IMR-90 (cell line): ENCODE data around the gene CCDC88B. TPM values are rescaled to one million over a fixed set of nuclear protein-coding genes. Genes with fewer than 3 reads are reported as not detected.

ENCODE experiments used
- ATAC-seq: fragments of 200-7000 bp; cut with Tn5 transposase; 2 replicates; pipeline ENCODE4 v1.9.1; 2020; ENCODE audit warnings: low read depth, mild to moderate bottlenecking, moderate library complexity
- BruUV-seq: library from RNA; stranded (reverse); fragments of 400-500 nt; replicated peaks from 2 replicates; lab custom pipeline; 2021; lab: Mats Ljungman, UMichigan
- CTCF ChIA-PET: fragments of 300-600 bp; formaldehyde crosslinking; extraction: SDS; loops from one replicate; lab custom pipeline; 2021; ENCODE audit warnings: antibody characterized with exemption; lab: Yijun Ruan, JAX
- POLR2A ChIA-PET: fragments of 300-600 bp; sonication (Branson Sonifier 250); formaldehyde crosslinking; loops from one replicate; lab custom pipeline; 2022; ENCODE audit warnings: antibody characterized with exemption; ENCODE audit not compliant: unreplicated experiment; lab: Charles Lee
- DNase-seq: peaks from one replicate; pipeline ENCODE4 v3.0.0; 2013
- H2AFZ ChIP-seq: replicated peaks from 2 replicates; pipeline ENCODE3; 2013; ENCODE audit warnings: low read length, mild to moderate bottlenecking; ENCODE audit not compliant: poor library complexity
- H2AK5ac ChIP-seq: 2 replicates; pipeline ENCODE4 v1.6.1; 2013; ENCODE audit warnings: low read depth, low read length, inconsistent platforms
- H2AK9ac ChIP-seq: replicated peaks from 2 replicates; pipeline ENCODE3; 2013; ENCODE audit warnings: mild to moderate bottlenecking, low read depth, low read length, moderate library complexity; ENCODE audit not compliant: poor library complexity
- H2BK120ac ChIP-seq: 2 replicates; pipeline ENCODE4 v1.6.1; 2013; ENCODE audit warnings: low read depth, low read length, inconsistent platforms
- H2BK15ac ChIP-seq: 3 replicates; pipeline ENCODE4 v1.6.1; 2013; ENCODE audit warnings: low read depth, low read length, inconsistent platforms
- H2BK20ac ChIP-seq: 2 replicates; pipeline ENCODE4 v1.6.1; 2013; ENCODE audit warnings: low read depth, mild to moderate bottlenecking, inconsistent platforms, low read length, moderate library complexity
- H2BK5ac ChIP-seq: 2 replicates; pipeline ENCODE4 v1.6.1; 2013; ENCODE audit warnings: mild to moderate bottlenecking, low read depth, low read length, inconsistent platforms; ENCODE audit not compliant: poor library complexity, severe bottlenecking
- H3K14ac ChIP-seq: replicated peaks from 2 replicates; pipeline ENCODE4 v1.6.1; 2013; ENCODE audit warnings: low read depth, low read length, inconsistent platforms
- H3K18ac ChIP-seq: 2 replicates; pipeline ENCODE4 v1.6.1; 2013; ENCODE audit warnings: low read depth, low read length, control low read depth
- H3K23ac ChIP-seq: 2 replicates; pipeline ENCODE4 v1.6.1; 2013; ENCODE audit warnings: low read depth, low read length, inconsistent platforms
- H3K27ac ChIP-seq: 2 replicates; pipeline ENCODE4 v1.5.1; 2013; ENCODE audit warnings: mild to moderate bottlenecking, control low read depth, low read length; ENCODE audit not compliant: insufficient read depth
- H3K27me3 ChIP-seq: 2 replicates; pipeline ENCODE4 v1.6.1; 2013; ENCODE audit warnings: low read length; ENCODE audit not compliant: control insufficient read depth, insufficient read depth
- H3K36me3 ChIP-seq: 2 replicates; pipeline ENCODE4 v1.6.1; 2013; ENCODE audit warnings: low read length, mixed read lengths; ENCODE audit not compliant: control insufficient read depth, insufficient read depth
- H3K4ac ChIP-seq: 2 replicates; pipeline ENCODE4 v1.6.1; 2013; ENCODE audit warnings: low read depth, low read length, inconsistent platforms
- H3K4me1 ChIP-seq: 2 replicates; pipeline ENCODE4 v1.6.1; 2013; ENCODE audit warnings: low read length, mixed read lengths; ENCODE audit not compliant: control insufficient read depth, insufficient read depth
- H3K4me2 ChIP-seq: 2 replicates; pipeline ENCODE4 v1.6.1; 2013; ENCODE audit warnings: low read depth, mild to moderate bottlenecking, control low read depth, low read length, moderate library complexity
- H3K4me3 ChIP-seq: 2 replicates; pipeline ENCODE4 v1.5.1; 2013; ENCODE audit warnings: low read depth, mild to moderate bottlenecking, control low read depth, low read length, moderate library complexity; ENCODE audit not compliant: insufficient read depth
- H3K56ac ChIP-seq: 2 replicates; pipeline ENCODE4 v1.6.1; 2013; ENCODE audit warnings: low read length, inconsistent platforms; ENCODE audit not compliant: insufficient read depth; ENCODE audit errors: extremely low read depth
- H3K79me1 ChIP-seq, 2 experiments: 2 replicates each; pipeline ENCODE4 v1.6.1; 2013; ENCODE audit warnings: low read length in 2 of 2, inconsistent platforms in 1 of 2, low read depth in 1 of 2
- H3K9ac ChIP-seq: 2 replicates; pipeline ENCODE4 v1.6.1; 2013; ENCODE audit warnings: low read depth, low read length, control low read depth
- H3K9me1 ChIP-seq: 2 replicates; pipeline ENCODE4 v1.6.1; 2013; ENCODE audit warnings: low read length, inconsistent platforms; ENCODE audit not compliant: insufficient read depth
- H3K9me3 ChIP-seq: 2 replicates; pipeline ENCODE4 v1.6.1; 2013; ENCODE audit warnings: low read length; ENCODE audit not compliant: control insufficient read depth, insufficient read depth
- H4K20me1 ChIP-seq: 2 replicates; pipeline ENCODE4 v1.6.1; 2013; ENCODE audit warnings: low read length, inconsistent platforms; ENCODE audit not compliant: insufficient read depth
- H4K5ac ChIP-seq: 2 replicates; pipeline ENCODE4 v1.6.1; 2013; ENCODE audit warnings: mild to moderate bottlenecking, low read depth, low read length, control low read depth
- H4K8ac ChIP-seq, 2 experiments: 2 replicates each; pipeline ENCODE4 v1.6.1; 2013; ENCODE audit warnings: low read depth in 2 of 2, low read length in 2 of 2, control low read depth in 1 of 2, inconsistent platforms in 1 of 2
- H4K91ac ChIP-seq: 2 replicates; pipeline ENCODE4 v1.6.1; 2013; ENCODE audit warnings: low read depth, low read length, inconsistent platforms; ENCODE audit not compliant: insufficient read depth
- BHLHE40 ChIP-seq: fragments of 150-350 bp; IDR thresholded peaks from 2 replicates; pipeline ENCODE4 v1.6.1; 2016; ENCODE audit warnings: mild to moderate bottlenecking, low read depth, low read length
- ELK1 ChIP-seq: fragments of 150-350 bp; IDR thresholded peaks from 2 replicates; pipeline ENCODE4 v1.6.1; 2016; ENCODE audit warnings: low read depth, mild to moderate bottlenecking, low read length, moderate library complexity, borderline replicate concordance
- FOS ChIP-seq: fragments of 150-350 bp; IDR thresholded peaks from 2 replicates; pipeline ENCODE4 v1.6.1; 2016; ENCODE audit warnings: low read depth, low read length
- MAFK ChIP-seq: IDR thresholded peaks from 2 replicates; pipeline ENCODE4 v1.6.1; 2012; ENCODE audit warnings: low read depth, low read length, improper control_type of control experiment
- MAZ ChIP-seq: IDR thresholded peaks from 2 replicates; pipeline ENCODE4 v1.6.1; 2012; ENCODE audit warnings: low read depth, mild to moderate bottlenecking, low read length, improper control_type of control experiment, moderate library complexity, borderline replicate concordance
- MXI1 ChIP-seq: IDR thresholded peaks from 2 replicates; pipeline ENCODE4 v1.6.1; 2012; ENCODE audit warnings: low read depth, mild to moderate bottlenecking, low read length, moderate library complexity, borderline replicate concordance
- NFE2L2 ChIP-seq: fragments of 150-350 bp; IDR thresholded peaks from 2 replicates; pipeline ENCODE4 v1.6.1; 2016; ENCODE audit warnings: low read depth, mild to moderate bottlenecking, low read length
- POLR2A ChIP-seq: IDR thresholded peaks from 2 replicates; pipeline ENCODE4 v1.6.1; 2012; ENCODE audit warnings: mild to moderate bottlenecking, low read depth, low read length
- RCOR1 ChIP-seq: IDR thresholded peaks from 2 replicates; pipeline ENCODE4 v1.6.1; 2012; ENCODE audit warnings: mild to moderate bottlenecking, low read length, improper control_type of control experiment; ENCODE audit not compliant: insufficient replicate concordance
- RFX5 ChIP-seq: IDR thresholded peaks from 2 replicates; pipeline ENCODE4 v1.8.0; 2012; ENCODE audit warnings: low read depth, mild to moderate bottlenecking, low read length, moderate library complexity
- SMC3 ChIP-seq: fragments of 150-350 bp; IDR thresholded peaks from 2 replicates; pipeline ENCODE4 v1.6.1; 2016; ENCODE audit warnings: low read depth, mild to moderate bottlenecking, antibody characterized with exemption, low read length, moderate library complexity
- WGBS, 2 experiments: methylation state at CpG; one replicate each; pipeline versions ENCODE4 v1.1.5 to v1.1.7; 2013; ENCODE audit warnings: missing lambda C conversion rate in 2 of 2; ENCODE audit not compliant: insufficient read length in 1 of 2; ENCODE audit errors: extremely low coverage in 2 of 2; 5-methylcytosine and 5-hydroxymethylcytosine counted together
- dilution Hi-C: fragments of 300-500 bp; cut with HindIII; formaldehyde crosslinking; loops from one replicate; pipeline ENCODE4 v1.14.3; 2018; ENCODE audit warnings: low sequenced_read_pairs; ENCODE audit not compliant: unreplicated experiment
- in situ Hi-C: fragments of 300-500 bp; cut with MboI; formaldehyde crosslinking; loops from 3 replicates; pipeline ENCODE4 v1.14.3; 2019; ENCODE audit warnings: low sequenced_read_pairs, inconsistent platforms, mixed read lengths
- intact Hi-C: fragments of 100-400 bp; cut with micrococcal nuclease; formaldehyde crosslinking; loops from 2 replicates; pipeline ENCODE4 v1.10.0; 2022
- polyA plus RNA-seq, 3 experiments: library from polyadenylated mRNA; depleted of rRNA; stranded (reverse); fragments of >200 nt; gene quantifications; 2 replicates each; pipeline ENCODE4 v1.2.3, GENCODE V29; 2012; ENCODE audit warnings: low replicate concordance in 1 of 3
- total RNA-seq: library from RNA; depleted of rRNA; stranded (reverse); fragments of >200 nt; gene quantifications from 2 replicates; pipeline ENCODE4 v1.2.3, GENCODE V29; 2012
- TF ChIP-seq, protein P1 (sequence below): conservative IDR thresholded peaks from 2 replicates; pipeline ENCODE4 v1.5.1; 2012; ENCODE audit warnings: mild to moderate bottlenecking, low read depth, low read length, improper control_type of control experiment

CCDC88B gene
- total and polyA plus RNA-seq, 2 of the 4 experiments (the other 2 are of a cell fraction), result 1.3 to 2.5 TPM

DNA sequence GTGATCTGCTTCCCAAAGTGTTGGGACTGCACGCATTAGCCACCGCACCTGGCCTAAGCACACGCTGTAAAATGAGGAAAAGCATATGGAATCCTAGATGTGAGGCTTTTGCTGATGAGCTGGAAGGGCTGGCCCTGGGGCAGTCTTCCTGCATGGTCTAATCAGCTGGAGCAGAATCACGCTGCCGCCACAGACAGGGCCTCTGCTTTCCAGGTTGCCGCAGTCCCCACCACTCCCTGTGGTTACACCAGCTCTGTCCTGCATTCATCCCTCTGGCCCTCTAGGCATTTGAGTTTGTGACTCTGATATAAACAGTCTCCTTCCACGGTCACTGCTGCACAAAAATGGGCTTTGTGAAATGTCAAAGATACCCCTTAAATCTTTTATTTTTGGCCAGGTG lies 36.1 kb downstream of the CCDC88B start:
- Histone ChIP-seq H3K56ac (no peak overlapping the region), H4K8ac (no peak overlapping the region), H3K23ac (no peak overlapping the region), H3K14ac (no peak overlapping the region), H4K91ac (no peak overlapping the region), H2BK5ac (no peak overlapping the region), H2AFZ (no peak overlapping the region), H2BK15ac (no peak overlapping the region), H3K27me3 (peaks cover 11% of the 10 kb centered on the region), H2BK20ac (no peak overlapping the region), H3K18ac (no peak overlapping the region), H3K9me3 (no peaks in the 10 kb centered on the region; the same call in 1 of the 2 replicates), H4K5ac (no peak overlapping the region), H3K36me3 (peaks cover 3% of the 10 kb centered on the region; the same call in 1 of the 2 replicates), H3K27ac (no peak overlapping the region), H4K20me1 (no peaks in the 10 kb centered on the region), H3K9ac (no peak overlapping the region), H3K9me1 (0 out of 2 replicates have a peak, but pooled peaks cover 3% of the 10 kb centered on the region), H2BK120ac (no peak overlapping the region), H3K4me2 (no peak overlapping the region), H3K4ac (no peak overlapping the region), H3K4me1 (no peaks in the 10 kb centered on the region), H2AK5ac (no peak overlapping the region), H3K79me1 (no peaks in the 10 kb centered on the region), H3K4me3 (no peak overlapping the region), H2AK9ac (no peak overlapping the region)
- no peak for DNase-seq
- 80% methylated on average over 4 of the region's 7 CpGs; no CpG with 5 or more reads in 1 of the 2 experiments for WGBS, 2 experiments
- dilution Hi-C loops, result no loop called here
- POLR2A ChIA-PET, result no interaction called here
- no TSS peak for BruUV-seq
- TF ChIP-seq RFX5, result no peak
- TF ChIP-seq MXI1, result no peak
- no peak for TF ChIP-seq POLR2A
- TF ChIP-seq, protein P1, sequence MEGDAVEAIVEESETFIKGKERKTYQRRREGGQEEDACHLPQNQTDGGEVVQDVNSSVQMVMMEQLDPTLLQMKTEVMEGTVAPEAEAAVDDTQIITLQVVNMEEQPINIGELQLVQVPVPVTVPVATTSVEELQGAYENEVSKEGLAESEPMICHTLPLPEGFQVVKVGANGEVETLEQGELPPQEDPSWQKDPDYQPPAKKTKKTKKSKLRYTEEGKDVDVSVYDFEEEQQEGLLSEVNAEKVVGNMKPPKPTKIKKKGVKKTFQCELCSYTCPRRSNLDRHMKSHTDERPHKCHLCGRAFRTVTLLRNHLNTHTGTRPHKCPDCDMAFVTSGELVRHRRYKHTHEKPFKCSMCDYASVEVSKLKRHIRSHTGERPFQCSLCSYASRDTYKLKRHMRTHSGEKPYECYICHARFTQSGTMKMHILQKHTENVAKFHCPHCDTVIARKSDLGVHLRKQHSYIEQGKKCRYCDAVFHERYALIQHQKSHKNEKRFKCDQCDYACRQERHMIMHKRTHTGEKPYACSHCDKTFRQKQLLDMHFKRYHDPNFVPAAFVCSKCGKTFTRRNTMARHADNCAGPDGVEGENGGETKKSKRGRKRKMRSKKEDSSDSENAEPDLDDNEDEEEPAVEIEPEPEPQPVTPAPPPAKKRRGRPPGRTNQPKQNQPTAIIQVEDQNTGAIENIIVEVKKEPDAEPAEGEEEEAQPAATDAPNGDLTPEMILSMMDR, result no peak
- TF ChIP-seq MAZ, result no peak
- TF ChIP-seq ELK1, result no peak
- no peak for TF ChIP-seq FOS
- no peak for TF ChIP-seq BHLHE40
- no peak for TF ChIP-seq RCOR1
- TF ChIP-seq MAFK, result no peak
- no peak for TF ChIP-seq NFE2L2
- no peak for TF ChIP-seq SMC3
- intact Hi-C loops, result loop anchor here (5.0 kb wide), 1 partner anchor 71 kb away; no protein-coding TSS in a partner anchor
- no peak for ATAC-seq
- CTCF ChIA-PET, result interaction anchor here (0.6 kb wide), 1 partner anchor 582 kb away, joined by 3 read pairs; no protein-coding TSS in a partner anchor
- in situ Hi-C loops, result no loop called here
